Neural crest cell (in vitro differentiated cells): ENCODE measurements around the gene RAB11FIP4. TPM values are rescaled to one million over a fixed set of nuclear protein-coding genes. Genes with fewer than 3 reads are reported as not detected.

Source experiments
- DNase-seq: peaks from one replicate; pipeline ENCODE4 v3.0.0; 2021; ENCODE audit warnings: low read depth, mixed read lengths, low spot score
- H3K27ac Mint-ChIP-seq: one replicate; pipeline ENCODE4 v1.8.0; 2021; ENCODE audit warnings: mild to moderate bottlenecking, mixed read lengths; ENCODE audit not compliant: unreplicated experiment
- H3K27me3 Mint-ChIP-seq: 2 replicates; pipeline ENCODE4 v1.8.0; 2021; ENCODE audit warnings: low read depth, mild to moderate bottlenecking, mixed read lengths
- H3K36me3 Mint-ChIP-seq: 2 replicates; pipeline ENCODE4 v1.8.0; 2021; ENCODE audit warnings: low read depth, mild to moderate bottlenecking, mixed read lengths
- H3K4me1 Mint-ChIP-seq: 2 replicates; pipeline ENCODE4 v1.8.0; 2021; ENCODE audit warnings: mixed read lengths
- H3K4me3 Mint-ChIP-seq: one replicate; pipeline ENCODE4 v1.8.0; 2021; ENCODE audit warnings: mild to moderate bottlenecking, mixed read lengths
- H3K9me3 Mint-ChIP-seq: 2 replicates; pipeline ENCODE4 v1.8.0; 2021; ENCODE audit warnings: mixed read lengths
- CTCF ChIP-seq: fragments of 200-600 bp; sonication (generic); conservative IDR thresholded peaks from 2 replicates; pipeline ENCODE4 v1.5.0; 2021; ENCODE audit warnings: antibody characterized with exemption, mild to moderate bottlenecking
- total RNA-seq: library from RNA; stranded (reverse); gene quantifications from 2 replicates; pipeline ENCODE4 v1.2.1, GENCODE V29; 2021

Gene RAB11FIP4
- total RNA-seq, 1 donor from 2014 or later, result 7.4 TPM

- peak overlapping the region; percentile 4 for H3K27ac Mint-ChIP-seq
- no peaks in the 10 kb centered on the region for H3K36me3 Mint-ChIP-seq
- no peak for DNase-seq
- H3K27me3 Mint-ChIP-seq, result peaks cover 20% of the 10 kb centered on the region
- peaks cover 26% of the 10 kb centered on the region for H3K4me1 Mint-ChIP-seq
- H3K4me3 Mint-ChIP-seq, result no peak overlapping the region
- no peaks in the 10 kb centered on the region for H3K9me3 Mint-ChIP-seq
- TF ChIP-seq CTCF, result no peak
Observed at GRCh38 chr17:31428111-31428510, 36.6 kb downstream of the RAB11FIP4 start.

- no peak for DNase-seq
- Mint-ChIP-seq H3K4me3 (no peak overlapping the region), H3K36me3 (no peaks in the 10 kb centered on the region), H3K4me1 (peaks cover 26% of the 10 kb centered on the region), H3K9me3 (no peaks in the 10 kb centered on the region), H3K27ac (no peak overlapping the region), H3K27me3 (peaks cover 20% of the 10 kb centered on the region)
- TF ChIP-seq CTCF, result no peak
Observed at GRCh38 chr17:31428512-31428911, 37.0 kb downstream of the RAB11FIP4 start.

GRCh38 chr17:31431098-31431851 lies 39.8 kb downstream of the RAB11FIP4 start:
- H3K36me3 Mint-ChIP-seq, result no peaks in the 10 kb centered on the region
- TF ChIP-seq CTCF, result no peak
- no peaks in the 10 kb centered on the region for H3K9me3 Mint-ChIP-seq
- no peak overlapping the region for H3K4me3 Mint-ChIP-seq
- peaks cover 20% of the 10 kb centered on the region for H3K27me3 Mint-ChIP-seq
- DNase-seq, result no peak
- no peak overlapping the region for H3K27ac Mint-ChIP-seq
- H3K4me1 Mint-ChIP-seq, result peaks cover 21% of the 10 kb centered on the region

- H3K36me3 Mint-ChIP-seq, result no peaks in the 10 kb centered on the region
- H3K9me3 Mint-ChIP-seq, result no peaks in the 10 kb centered on the region
- TF ChIP-seq CTCF, result no peak
- peak; percentile 40 for DNase-seq
- peak overlapping the region; percentile 98 for H3K27ac Mint-ChIP-seq
- peaks cover 20% of the 10 kb centered on the region for H3K27me3 Mint-ChIP-seq
- peaks cover 22% of the 10 kb centered on the region for H3K4me1 Mint-ChIP-seq
- peak overlapping the region; percentile 79 for H3K4me3 Mint-ChIP-seq
Observed at GRCh38 chr17:31431852-31432658, 40.6 kb downstream of the RAB11FIP4 start.

DNA sequence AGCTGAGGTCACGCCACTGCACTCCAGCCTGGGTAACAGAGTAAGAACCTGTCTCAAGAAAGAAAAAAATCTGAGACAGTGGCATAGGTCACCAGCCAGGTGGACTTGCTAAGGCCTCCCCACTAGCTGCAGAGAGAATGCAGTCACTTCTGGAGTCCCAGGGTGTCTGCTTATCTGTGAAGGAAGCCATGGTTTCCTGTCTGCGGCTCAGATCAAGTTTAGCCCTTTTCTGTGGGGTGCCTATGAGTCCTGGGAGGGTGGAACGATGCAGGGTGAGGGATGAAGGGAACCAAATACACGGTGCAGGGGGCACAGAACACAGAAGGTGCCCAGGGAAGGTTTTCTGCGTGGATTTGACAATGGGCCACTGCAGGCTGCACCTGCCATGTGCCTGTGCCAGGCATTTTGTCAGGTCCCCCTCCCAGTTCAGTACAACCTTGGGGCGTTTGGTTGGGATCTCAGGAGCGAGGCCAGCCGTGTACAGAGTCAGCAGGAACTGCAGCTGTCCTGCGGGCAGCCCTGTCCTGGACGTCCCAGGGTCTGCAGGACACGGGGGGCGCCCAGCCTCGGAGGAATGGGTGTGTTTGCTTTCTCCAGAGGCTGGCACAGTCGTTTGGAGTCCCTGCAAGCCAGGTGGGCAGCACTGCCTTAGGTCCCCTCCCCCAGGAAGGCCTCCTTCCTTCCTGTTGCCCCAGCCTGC lies 41.8 kb downstream of the RAB11FIP4 start:
- H3K36me3 Mint-ChIP-seq, result no peaks in the 10 kb centered on the region
- H3K4me1 Mint-ChIP-seq, result peaks cover 27% of the 10 kb centered on the region
- no peak for DNase-seq
- no peak overlapping the region for H3K4me3 Mint-ChIP-seq
- H3K27me3 Mint-ChIP-seq, result peaks cover 20% of the 10 kb centered on the region
- TF ChIP-seq CTCF, result no peak
- H3K27ac Mint-ChIP-seq, result no peak overlapping the region
- no peaks in the 10 kb centered on the region for H3K9me3 Mint-ChIP-seq
